ENCODE data around the gene CXCL13.
"Not testable (repeated sequence)": the region's sequence is repeated elsewhere in the genome, so short reads cannot be mapped to it uniquely, and the experiment has no call there.

DNA sequence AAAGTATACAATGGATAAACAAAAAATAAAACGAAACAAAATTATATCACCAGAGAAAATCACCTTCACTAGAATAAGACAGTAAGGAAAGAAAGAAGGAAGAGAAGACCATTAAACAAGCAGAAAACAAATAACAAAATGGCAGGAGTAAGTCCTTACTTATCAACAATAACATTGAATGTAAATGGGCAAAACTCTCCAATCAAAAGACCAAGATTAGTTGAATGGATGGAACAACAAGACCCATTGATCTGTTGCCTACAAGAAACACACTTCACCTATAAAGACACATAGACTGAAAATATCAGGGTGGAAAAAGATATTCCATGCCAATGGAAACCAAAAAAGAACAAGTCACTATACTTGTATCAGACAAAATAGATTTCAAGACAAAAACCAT is 38.4 kb downstream of the CXCL13 start:
- not testable (repeated sequence) for TF ChIP-seq EZH2phosphoT487 (IDR thresholded peaks at IDR 0.05; ENCODE audit: borderline replicate concordance); CTCF (conservative IDR thresholded peaks at IDR 0.05; ENCODE audit: low read length)

All from Loucy (cell line).